WTC11 (cell line): ENCODE data around the gene NCOA3. TPM values are rescaled to one million over a fixed set of nuclear protein-coding genes. Genes with fewer than 3 reads are reported as not detected.

Source experiments
- ATAC-seq: fragments of 200-7000 bp; cut with Tn5 transposase; 2 replicates; pipeline ENCODE4 v1.10.0; 2021; ENCODE audit warnings: mild to moderate bottlenecking, moderate library complexity
- CTCF ChIA-PET: fragments of 300-600 bp; sonication (Branson Sonifier 250); formaldehyde crosslinking; loops from one replicate; lab custom pipeline; 2021; ENCODE audit warnings: antibody characterized with exemption; lab: Charles Lee
- POLR2A ChIA-PET: fragments of 350-600 bp; sonication (Branson Sonifier 250); formaldehyde crosslinking; loops from one replicate; lab custom pipeline; 2021; ENCODE audit warnings: antibody characterized with exemption; lab: Charles Lee
- DNase-seq: peaks from one replicate; pipeline ENCODE4 v3.0.0; 2021; ENCODE audit warnings: low spot score
- H3K27ac Mint-ChIP-seq: 2 replicates; pipeline ENCODE4 v1.8.0; 2021; ENCODE audit warnings: mixed read lengths
- H3K27me3 Mint-ChIP-seq: 2 replicates; pipeline ENCODE4 v1.8.0; 2021; ENCODE audit warnings: low read depth, mild to moderate bottlenecking, moderate library complexity, mixed read lengths
- H3K36me3 Mint-ChIP-seq: 2 replicates; pipeline ENCODE4 v1.8.0; 2021; ENCODE audit warnings: mixed read lengths
- H3K4me1 Mint-ChIP-seq: 2 replicates; pipeline ENCODE4 v1.8.0; 2022; ENCODE audit warnings: mixed read lengths
- H3K4me3 Mint-ChIP-seq: 2 replicates; pipeline ENCODE4 v1.8.0; 2021; ENCODE audit warnings: mild to moderate bottlenecking, moderate library complexity, mixed read lengths
- H3K9me3 Mint-ChIP-seq: 2 replicates; pipeline ENCODE4 v1.8.0; 2021; ENCODE audit warnings: mixed read lengths
- ATF2 ChIP-seq: sonication (generic); formaldehyde crosslinking; IDR thresholded peaks from 2 replicates; pipeline ENCODE4 v1.8.1; 2022; ENCODE audit warnings: low read depth, missing genetic modification reagents, borderline replicate concordance
- ATF3 ChIP-seq: sonication (generic); formaldehyde crosslinking; conservative IDR thresholded peaks from 2 replicates; pipeline ENCODE4 v1.8.1; 2022; ENCODE audit warnings: mild to moderate bottlenecking, missing genetic modification reagents
- CREM ChIP-seq: sonication (generic); formaldehyde crosslinking; IDR thresholded peaks from 2 replicates; pipeline ENCODE4 v1.8.1; 2022; ENCODE audit warnings: mild to moderate bottlenecking, missing genetic modification reagents, moderate library complexity
- E2F5 ChIP-seq: sonication (generic); formaldehyde crosslinking; IDR thresholded peaks from 2 replicates; pipeline ENCODE4 v1.8.1; 2022; ENCODE audit warnings: mild to moderate bottlenecking, moderate library complexity, missing genetic modification reagents
- EMX1 ChIP-seq: fragments of 250-450 bp; sonication (Bioruptor Pico); IDR thresholded peaks from 2 replicates; pipeline ENCODE4 v1.8.0; 2021; ENCODE audit warnings: mild to moderate bottlenecking
- GRHL2 ChIP-seq: fragments of 250-450 bp; sonication (Bioruptor Pico); IDR thresholded peaks from 2 replicates; pipeline ENCODE4 v1.8.0; 2022; ENCODE audit warnings: mild to moderate bottlenecking, moderate library complexity; ENCODE audit not compliant: insufficient replicate concordance, severe bottlenecking
- GTF2I ChIP-seq: fragments of 250-450 bp; sonication (Bioruptor Pico); conservative IDR thresholded peaks from 2 replicates; pipeline ENCODE4 v1.4.0; 2021; ENCODE audit warnings: mild to moderate bottlenecking
- HMGA2 ChIP-seq: fragments of 250-450 bp; sonication (Bioruptor Pico); IDR thresholded peaks from 2 replicates; pipeline ENCODE4 v1.4.0; 2021; ENCODE audit warnings: mild to moderate bottlenecking, moderate library complexity
- JUN ChIP-seq: sonication (generic); formaldehyde crosslinking; IDR thresholded peaks from 2 replicates; pipeline ENCODE4 v1.8.0; 2023; ENCODE audit warnings: mild to moderate bottlenecking, missing genetic modification reagents
- KAT7 ChIP-seq: sonication (generic); formaldehyde crosslinking; IDR thresholded peaks from 2 replicates; pipeline ENCODE4 v1.8.1; 2023; ENCODE audit warnings: missing genetic modification reagents, mild to moderate bottlenecking, borderline replicate concordance
- NR1H2 ChIP-seq: sonication (generic); formaldehyde crosslinking; IDR thresholded peaks from 2 replicates; pipeline ENCODE4 v1.9.0; 2021; ENCODE audit warnings: mild to moderate bottlenecking, moderate library complexity, missing genetic modification reagents
- PRDM15 ChIP-seq: sonication (generic); formaldehyde crosslinking; IDR thresholded peaks from 2 replicates; pipeline ENCODE4 v1.8.0; 2022; ENCODE audit warnings: missing genetic modification reagents
- SMAD4 ChIP-seq: sonication (generic); formaldehyde crosslinking; IDR thresholded peaks from 2 replicates; pipeline ENCODE4 v1.8.0; 2022; ENCODE audit warnings: mild to moderate bottlenecking, missing genetic modification reagents
- SP1 ChIP-seq: sonication (generic); formaldehyde crosslinking; conservative IDR thresholded peaks from 2 replicates; pipeline ENCODE4 v1.8.1; 2022; ENCODE audit warnings: missing genetic modification reagents
- TEAD4 ChIP-seq: sonication (generic); formaldehyde crosslinking; IDR thresholded peaks from 2 replicates; pipeline ENCODE4 v1.8.0; 2022; ENCODE audit warnings: mild to moderate bottlenecking, missing genetic modification reagents
- ZNF138 ChIP-seq: sonication (generic); formaldehyde crosslinking; conservative IDR thresholded peaks from 2 replicates; pipeline ENCODE4 v1.8.1; 2022; ENCODE audit warnings: mild to moderate bottlenecking, moderate library complexity, missing genetic modification reagents
- ZNF263 ChIP-seq: sonication (generic); formaldehyde crosslinking; IDR thresholded peaks from 2 replicates; pipeline ENCODE4 v1.8.1; 2022; ENCODE audit warnings: low read depth, mild to moderate bottlenecking, moderate library complexity, missing genetic modification reagents
- ZNF416 ChIP-seq: fragments of 250-450 bp; sonication (Bioruptor Pico); IDR thresholded peaks from 2 replicates; pipeline ENCODE4 v1.9.0; 2021; ENCODE audit warnings: mild to moderate bottlenecking, inconsistent platforms
- total RNA-seq: library from RNA; stranded (reverse); gene quantifications from 3 replicates; pipeline ENCODE4 v1.2.3, GENCODE V29; 2021
- TF ChIP-seq, protein P1 (sequence below): fragments of 250-450 bp; sonication (Bioruptor Pico); IDR thresholded peaks from 2 replicates; pipeline ENCODE4 v1.9.0; 2021; ENCODE audit warnings: mild to moderate bottlenecking
- TF ChIP-seq, protein P2 (sequence below): sonication (generic); formaldehyde crosslinking; IDR thresholded peaks from 2 replicates; pipeline ENCODE4 v1.8.0; 2023; ENCODE audit warnings: missing genetic modification reagents
- TF ChIP-seq, protein P3 (sequence below): sonication (generic); formaldehyde crosslinking; IDR thresholded peaks from 2 replicates; pipeline ENCODE4 v1.8.0; 2022; ENCODE audit warnings: mild to moderate bottlenecking, missing genetic modification reagents
- TF ChIP-seq, protein P4 (sequence below): fragments of 250-450 bp; sonication (Bioruptor Pico); IDR thresholded peaks from 2 replicates; pipeline ENCODE4 v1.9.0; 2021; ENCODE audit warnings: mild to moderate bottlenecking

NCOA3 gene
- total RNA-seq, 1 experiment from 2014 or later: 25.2 TPM

DNA sequence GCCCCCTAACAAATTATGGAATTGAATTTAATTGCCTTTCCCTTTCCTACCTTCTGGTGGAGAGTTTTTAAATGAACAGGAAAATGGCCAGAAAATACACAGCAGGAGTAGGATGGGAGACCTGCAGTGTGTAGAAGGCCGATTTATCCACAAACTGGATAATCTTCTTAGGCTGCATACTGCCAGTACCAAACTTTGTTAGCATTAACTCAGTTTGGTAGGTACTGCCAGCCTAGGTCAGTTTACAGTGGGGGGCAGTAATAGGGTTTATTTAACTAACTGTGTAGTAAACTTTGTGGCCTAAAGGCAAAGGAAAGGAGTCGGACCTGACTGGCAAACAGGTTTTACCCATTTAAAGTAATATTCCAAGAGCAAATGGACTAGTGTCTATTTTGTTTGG lies 4.6 kb downstream of the NCOA3 start:
- DNase-seq (no peak), ATAC-seq (no peak)
- H3K27me3 Mint-ChIP-seq: no peaks in the 10 kb centered on the region
- peak overlapping the region; percentile 57 for H3K27ac Mint-ChIP-seq
- peaks cover 54% of the 10 kb centered on the region for H3K4me1 Mint-ChIP-seq
- H3K4me3 Mint-ChIP-seq: no peak overlapping the region
- POLR2A ChIA-PET: interaction anchor here (0.6 kb wide), 1 partner anchor 16 kb away, joined by 4 read pairs; no protein-coding TSS in a partner anchor
- TF ChIP-seq PRDM15 (CRISPR knock-in tag) (no peak), SP1 (CRISPR knock-in tag) (no peak), GTF2I (CRISPR knock-in tag) (no peak), JUN (CRISPR knock-in tag) (no peak), ZNF416 (CRISPR knock-in tag) (no peak), E2F5 (no peak), ZNF263 (no peak), ZNF138 (no peak), ATF2 (no peak)
- TF ChIP-seq, protein P1, sequence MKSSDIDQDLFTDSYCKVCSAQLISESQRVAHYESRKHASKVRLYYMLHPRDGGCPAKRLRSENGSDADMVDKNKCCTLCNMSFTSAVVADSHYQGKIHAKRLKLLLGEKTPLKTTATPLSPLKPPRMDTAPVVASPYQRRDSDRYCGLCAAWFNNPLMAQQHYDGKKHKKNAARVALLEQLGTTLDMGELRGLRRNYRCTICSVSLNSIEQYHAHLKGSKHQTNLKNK (CRISPR knock-in tag): no peak
- H3K36me3 Mint-ChIP-seq: peaks cover 7% of the 10 kb centered on the region; the same call in 1 of the 2 replicates
- no peaks in the 10 kb centered on the region for H3K9me3 Mint-ChIP-seq
- CTCF ChIA-PET: interaction anchor here (0.7 to 2.8 kb wide), 2 partner anchors 28 to 326 kb away, joined by 3 to 7 read pairs; no protein-coding TSS in a partner anchor

DNA sequence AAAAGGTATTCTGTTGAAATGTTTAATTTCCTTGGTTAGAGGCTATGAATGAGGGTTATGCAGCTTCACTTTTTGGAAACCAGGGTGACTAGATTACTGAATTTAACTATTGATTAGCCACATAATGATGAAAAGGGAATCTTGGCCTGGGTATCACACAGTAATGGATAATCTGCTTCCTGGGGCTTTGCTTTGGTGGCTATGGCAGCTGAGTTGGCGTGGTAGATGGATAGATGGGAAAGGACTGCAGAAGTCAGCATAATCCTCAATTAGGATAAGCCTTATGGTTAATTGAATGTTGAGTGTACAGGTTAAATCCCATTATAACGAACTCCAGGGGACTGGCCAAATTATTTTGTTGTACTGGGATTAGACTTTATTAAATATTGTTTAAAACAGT lies 5.2 kb downstream of the NCOA3 start:
- Mint-ChIP-seq H3K36me3 (peaks cover 7% of the 10 kb centered on the region; the same call in 1 of the 2 replicates), H3K4me3 (no peak overlapping the region), H3K27me3 (no peaks in the 10 kb centered on the region), H3K27ac (peak overlapping the region; percentile 46), H3K9me3 (no peaks in the 10 kb centered on the region), H3K4me1 (peaks cover 52% of the 10 kb centered on the region)
- ChIA-PET CTCF (interaction anchor here (2.8 kb wide), 1 partner anchor 28 kb away, joined by 7 read pairs; no protein-coding TSS in a partner anchor), POLR2A (no interaction called here)
- DNase-seq (no peak), ATAC-seq (no peak)
- TF ChIP-seq ATF3 (CRISPR knock-in tag) (no peak), CREM (CRISPR knock-in tag) (no peak), EMX1 (no peak), TEAD4 (CRISPR knock-in tag) (no peak), NR1H2 (CRISPR knock-in tag) (no peak), SMAD4 (CRISPR knock-in tag) (no peak), GRHL2 (CRISPR knock-in tag) (no peak), KAT7 (CRISPR knock-in tag) (no peak), ATF2 (no peak), HMGA2 (CRISPR knock-in tag) (no peak)
- TF ChIP-seq, protein P2, sequence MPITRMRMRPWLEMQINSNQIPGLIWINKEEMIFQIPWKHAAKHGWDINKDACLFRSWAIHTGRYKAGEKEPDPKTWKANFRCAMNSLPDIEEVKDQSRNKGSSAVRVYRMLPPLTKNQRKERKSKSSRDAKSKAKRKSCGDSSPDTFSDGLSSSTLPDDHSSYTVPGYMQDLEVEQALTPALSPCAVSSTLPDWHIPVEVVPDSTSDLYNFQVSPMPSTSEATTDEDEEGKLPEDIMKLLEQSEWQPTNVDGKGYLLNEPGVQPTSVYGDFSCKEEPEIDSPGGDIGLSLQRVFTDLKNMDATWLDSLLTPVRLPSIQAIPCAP (CRISPR knock-in tag): no peak
- TF ChIP-seq, protein P3, sequence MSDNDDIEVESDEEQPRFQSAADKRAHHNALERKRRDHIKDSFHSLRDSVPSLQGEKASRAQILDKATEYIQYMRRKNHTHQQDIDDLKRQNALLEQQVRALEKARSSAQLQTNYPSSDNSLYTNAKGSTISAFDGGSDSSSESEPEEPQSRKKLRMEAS (CRISPR knock-in tag): no peak
- TF ChIP-seq, protein P4, sequence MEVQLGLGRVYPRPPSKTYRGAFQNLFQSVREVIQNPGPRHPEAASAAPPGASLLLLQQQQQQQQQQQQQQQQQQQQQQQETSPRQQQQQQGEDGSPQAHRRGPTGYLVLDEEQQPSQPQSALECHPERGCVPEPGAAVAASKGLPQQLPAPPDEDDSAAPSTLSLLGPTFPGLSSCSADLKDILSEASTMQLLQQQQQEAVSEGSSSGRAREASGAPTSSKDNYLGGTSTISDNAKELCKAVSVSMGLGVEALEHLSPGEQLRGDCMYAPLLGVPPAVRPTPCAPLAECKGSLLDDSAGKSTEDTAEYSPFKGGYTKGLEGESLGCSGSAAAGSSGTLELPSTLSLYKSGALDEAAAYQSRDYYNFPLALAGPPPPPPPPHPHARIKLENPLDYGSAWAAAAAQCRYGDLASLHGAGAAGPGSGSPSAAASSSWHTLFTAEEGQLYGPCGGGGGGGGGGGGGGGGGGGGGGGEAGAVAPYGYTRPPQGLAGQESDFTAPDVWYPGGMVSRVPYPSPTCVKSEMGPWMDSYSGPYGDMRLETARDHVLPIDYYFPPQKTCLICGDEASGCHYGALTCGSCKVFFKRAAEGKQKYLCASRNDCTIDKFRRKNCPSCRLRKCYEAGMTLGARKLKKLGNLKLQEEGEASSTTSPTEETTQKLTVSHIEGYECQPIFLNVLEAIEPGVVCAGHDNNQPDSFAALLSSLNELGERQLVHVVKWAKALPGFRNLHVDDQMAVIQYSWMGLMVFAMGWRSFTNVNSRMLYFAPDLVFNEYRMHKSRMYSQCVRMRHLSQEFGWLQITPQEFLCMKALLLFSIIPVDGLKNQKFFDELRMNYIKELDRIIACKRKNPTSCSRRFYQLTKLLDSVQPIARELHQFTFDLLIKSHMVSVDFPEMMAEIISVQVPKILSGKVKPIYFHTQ (CRISPR knock-in tag): no peak
